ENCODE data around the gene NELFE.
"Not testable (repeated sequence)": the region's sequence is repeated elsewhere in the genome, so short reads cannot be mapped to it uniquely, and the experiment has no call there.

The NELFE gene

DNA sequence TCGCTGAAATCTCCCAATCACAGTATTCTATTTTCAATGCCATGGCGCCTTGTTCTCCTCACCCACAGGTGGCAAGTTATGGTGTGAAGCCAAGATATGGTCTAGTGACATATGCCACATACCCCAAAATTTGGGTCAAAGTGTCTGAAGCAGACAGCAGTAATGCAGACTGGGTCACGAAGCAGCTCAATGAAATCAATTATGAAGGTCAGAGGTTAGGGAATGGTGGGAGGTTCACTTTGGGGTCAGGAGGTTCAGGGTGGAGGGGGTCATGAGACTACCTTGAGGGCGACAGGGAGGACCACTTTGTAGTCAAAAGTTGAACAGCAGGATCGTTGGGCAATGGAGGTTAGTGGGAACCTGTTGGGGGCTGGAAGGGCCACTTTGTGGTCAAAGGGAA is 10.5 kb downstream of the NELFE start:
- DNase-seq: no peak

DNA sequence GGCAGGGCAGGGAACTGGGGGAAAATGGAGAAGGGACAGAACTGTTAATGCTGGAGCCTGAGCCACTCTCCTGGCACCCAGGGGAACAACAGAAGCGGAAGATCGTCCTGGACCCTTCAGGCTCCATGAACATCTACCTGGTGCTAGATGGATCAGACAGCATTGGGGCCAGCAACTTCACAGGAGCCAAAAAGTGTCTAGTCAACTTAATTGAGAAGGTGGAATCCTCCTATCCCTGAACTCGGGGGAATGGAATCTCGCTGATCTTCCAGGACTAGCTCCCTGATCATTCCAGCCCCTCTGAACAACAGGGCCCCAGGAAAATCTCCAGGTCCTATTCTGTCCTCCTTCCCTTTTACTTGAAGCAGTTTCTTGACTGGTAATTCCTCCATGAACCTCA is 10.9 kb downstream of the NELFE start:
- DNase-seq: no peak

DNA sequence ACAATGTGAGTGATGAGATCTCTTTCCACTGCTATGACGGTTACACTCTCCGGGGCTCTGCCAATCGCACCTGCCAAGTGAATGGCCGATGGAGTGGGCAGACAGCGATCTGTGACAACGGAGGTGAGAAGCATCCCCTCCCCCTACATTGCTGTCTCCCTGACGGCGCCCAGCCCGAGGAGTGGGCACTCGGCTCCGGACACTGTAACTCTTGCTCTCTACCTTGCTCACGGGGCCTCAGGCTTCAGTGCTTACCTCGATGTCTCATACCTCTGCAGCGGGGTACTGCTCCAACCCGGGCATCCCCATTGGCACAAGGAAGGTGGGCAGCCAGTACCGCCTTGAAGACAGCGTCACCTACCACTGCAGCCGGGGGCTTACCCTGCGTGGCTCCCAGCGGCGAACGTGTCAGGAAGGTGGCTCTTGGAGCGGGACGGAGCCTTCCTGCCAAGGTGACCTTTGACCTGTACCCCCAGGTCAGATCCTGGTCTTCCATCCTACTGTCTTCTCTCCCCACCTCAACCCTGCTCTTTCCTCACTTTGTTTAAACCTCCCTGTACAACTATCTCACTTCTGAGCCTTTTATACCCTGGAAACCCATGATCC is 11.6 kb downstream of the NELFE start:
- DNase-seq: no peak

DNA sequence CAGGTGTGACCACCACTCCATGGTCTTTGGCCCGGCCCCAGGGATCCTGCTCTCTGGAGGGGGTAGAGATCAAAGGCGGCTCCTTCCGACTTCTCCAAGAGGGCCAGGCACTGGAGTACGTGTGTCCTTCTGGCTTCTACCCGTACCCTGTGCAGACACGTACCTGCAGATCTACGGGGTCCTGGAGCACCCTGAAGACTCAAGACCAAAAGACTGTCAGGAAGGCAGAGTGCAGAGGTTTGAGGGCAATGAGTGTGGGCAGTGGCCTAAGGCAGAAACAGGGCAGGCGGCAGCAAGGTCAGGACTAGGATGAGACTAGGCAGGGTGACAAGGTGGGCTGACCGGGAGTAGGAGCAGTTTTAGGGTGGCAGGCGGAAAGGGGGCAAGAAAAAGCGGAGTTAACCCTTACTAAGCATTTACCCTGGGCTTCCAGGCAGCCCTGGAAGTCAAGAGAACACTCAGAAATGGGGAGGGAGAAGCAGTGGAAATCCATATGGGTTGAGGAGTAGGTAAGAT is 12.3 kb downstream of the NELFE start:
- no peak for DNase-seq

GRCh38 chr6:31945507-31946369 is 13.0 kb downstream of the NELFE start, which contains the start of gene CFB:
TSS of gene CFB (plus strand) at chr6:31946095. CDS start at chr6:31946222, 127 bp downstream.
- no peak for DNase-seq

- no peak for DNase-seq
Observed at GRCh38 chr6:31945154-31945506, 13.6 kb downstream of the NELFE start.

- DNase-seq: no peak
Observed at GRCh38 chr6:31943742-31944141, 15.0 kb downstream of the NELFE start.

- DNase-seq: no peak
Observed at GRCh38 chr6:31940256-31940664, 18.5 kb downstream of the NELFE start.

- no peak for DNase-seq
Observed at GRCh38 chr6:31935823-31936222, 22.9 kb downstream of the NELFE start.

GRCh38 chr6:31935021-31935420 is 23.8 kb downstream of the NELFE start:
- DNase-seq: no peak

GRCh38 chr6:31933537-31933936 is 25.2 kb downstream of the NELFE start:
- no peak for DNase-seq

- DNase-seq: not testable (repeated sequence)
Observed at GRCh38 chr6:31932137-31932536, 26.6 kb downstream of the NELFE start.

DNA sequence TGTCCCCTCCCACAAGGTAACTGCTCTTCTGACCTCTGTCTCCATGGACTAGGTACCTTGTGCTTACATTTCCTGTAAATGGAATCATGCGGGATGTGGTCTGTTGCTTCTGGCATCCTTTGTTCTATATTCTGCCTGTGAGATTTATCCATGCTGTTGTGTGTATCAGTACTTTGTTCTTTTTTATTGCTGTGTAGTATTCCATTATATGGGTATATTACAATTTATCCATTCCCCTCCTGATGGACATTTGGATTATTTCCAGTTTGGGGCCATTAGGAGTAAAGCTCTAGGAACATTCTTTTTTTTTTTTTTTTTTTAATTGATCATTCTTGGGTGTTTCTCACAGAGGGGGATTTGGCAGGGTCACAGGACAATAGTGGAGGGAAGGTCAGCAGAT is 27.8 kb downstream of the NELFE start:
- DNase-seq: no peak

DNA sequence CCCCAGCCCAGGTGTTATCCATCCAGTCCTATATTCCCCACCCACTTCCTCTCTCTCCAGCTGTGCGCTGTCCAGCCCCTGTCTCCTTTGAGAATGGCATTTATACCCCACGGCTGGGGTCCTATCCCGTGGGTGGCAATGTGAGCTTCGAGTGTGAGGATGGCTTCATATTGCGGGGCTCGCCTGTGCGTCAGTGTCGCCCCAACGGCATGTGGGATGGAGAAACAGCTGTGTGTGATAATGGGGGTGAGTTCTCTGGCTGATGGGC is 30.2 kb downstream of the NELFE start:
- DNase-seq: no peak

- DNase-seq: no peak
Observed at GRCh38 chr6:31927863-31928671, 30.7 kb downstream of the NELFE start.

DNA sequence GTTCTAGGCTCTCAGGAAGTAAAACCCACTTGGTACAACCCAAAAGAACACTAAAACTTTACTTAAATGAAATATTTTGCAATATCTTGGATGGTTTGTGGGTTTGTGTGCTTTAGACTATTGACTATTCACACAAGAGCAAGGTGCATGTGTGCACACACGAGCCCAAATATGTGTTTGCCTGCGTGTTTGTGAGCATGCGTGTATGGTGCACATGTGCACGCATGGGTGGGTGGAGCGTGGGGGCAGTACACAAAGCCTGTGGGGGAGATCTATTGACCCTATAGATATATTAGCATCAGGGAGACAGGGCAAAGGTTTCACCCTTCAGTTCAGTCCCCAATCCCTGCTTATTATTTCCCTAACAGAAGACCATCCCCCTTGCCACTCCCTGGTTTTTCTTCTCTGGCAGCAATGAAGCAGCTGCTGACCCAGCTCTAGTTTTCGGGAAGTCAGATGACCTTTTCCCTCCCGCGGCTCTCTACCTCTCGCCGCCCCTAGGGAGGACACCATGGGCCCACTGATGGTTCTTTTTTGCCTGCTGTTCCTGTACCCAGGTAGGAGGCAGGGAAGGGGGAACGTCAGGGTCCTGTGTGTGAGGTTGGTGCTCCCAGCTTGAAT is 31.4 kb downstream of the NELFE start, which contains the start of gene C2:
C2 (plus strand) TSS at position 476 of the 621 bp plus-strand sequence; CDS start at position 512, 36 bp downstream.
- no peak for DNase-seq

DNA sequence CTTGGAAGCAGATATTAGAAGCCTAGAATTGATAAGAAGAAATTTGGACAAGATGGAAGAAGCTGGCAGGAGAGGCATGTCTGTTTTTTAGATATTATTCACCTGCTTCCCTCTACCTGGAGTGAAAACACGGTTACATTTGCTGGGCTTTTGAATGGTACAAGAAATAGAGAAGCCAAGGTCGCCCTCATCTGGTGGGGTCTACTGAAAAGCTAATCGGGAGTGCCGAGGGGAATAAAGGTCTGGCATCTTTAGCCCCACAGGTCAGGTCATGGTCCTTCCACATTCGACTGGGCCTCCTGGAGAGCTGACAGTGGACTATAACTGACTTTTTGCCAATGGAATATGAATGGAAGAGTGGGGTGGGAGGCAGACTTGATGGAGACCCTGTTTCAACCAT is 35.8 kb downstream of the NELFE start:
- no peak for DNase-seq

DNA sequence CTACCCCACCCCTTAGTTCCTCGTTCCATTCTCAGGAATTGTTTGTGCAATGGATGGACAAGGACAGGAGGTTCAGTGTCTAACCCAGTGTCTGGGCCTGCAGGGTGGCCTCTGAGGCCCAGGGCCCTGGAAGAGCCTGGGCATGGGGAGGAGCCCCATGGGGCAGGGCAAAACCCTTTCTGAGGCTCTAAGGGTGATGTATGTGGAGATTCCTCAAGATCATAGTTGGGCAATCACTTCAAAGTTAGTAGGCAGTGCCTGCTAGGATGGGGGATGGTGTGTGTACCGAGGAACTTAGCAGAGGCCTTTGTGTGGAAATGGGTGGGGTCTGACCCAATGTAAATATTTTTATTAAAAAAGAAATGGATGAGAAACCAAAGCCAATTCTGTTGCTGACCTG is 38.0 kb downstream of the NELFE start:
- DNase-seq: no peak

- DNase-seq: no peak
Observed at GRCh38 chr6:31919624-31920303, 39.0 kb downstream of the NELFE start.

DNA sequence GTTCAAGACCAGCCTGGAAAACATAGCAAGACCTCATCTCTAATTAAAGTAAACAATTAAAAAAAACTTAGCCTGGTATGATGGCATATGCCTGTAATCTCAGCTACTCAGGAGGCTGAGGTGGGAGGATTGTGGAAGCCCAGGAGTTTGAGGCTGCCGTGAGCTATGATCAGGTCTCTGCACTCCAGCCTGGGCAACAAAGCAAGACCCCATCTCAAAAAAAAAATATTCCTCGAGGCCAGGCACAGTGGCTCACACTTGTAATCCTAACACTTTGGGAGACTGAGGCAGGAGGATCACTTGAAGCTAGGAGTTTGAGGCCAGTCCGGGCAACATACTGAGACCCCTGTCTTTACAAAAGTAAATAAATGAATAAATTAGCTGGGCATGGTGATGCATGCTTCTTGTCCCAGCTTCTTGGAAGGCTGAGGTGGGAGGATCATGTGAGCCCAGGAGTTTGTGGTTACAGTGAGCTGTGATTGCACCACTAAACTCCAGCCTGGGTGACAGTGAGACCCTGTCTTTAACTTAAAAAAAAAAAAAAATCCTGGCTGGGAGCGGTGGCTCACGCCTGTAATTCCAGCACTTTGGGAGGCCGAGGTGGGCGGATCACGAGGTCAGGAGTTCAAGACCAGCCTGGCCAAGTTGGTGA is 40.6 kb downstream of the NELFE start:
- DNase-seq: no peak

GRCh38 chr6:31915756-31916155 is 43.0 kb downstream of the NELFE start:
- no peak for DNase-seq

GRCh38 chr6:31915351-31915750 is 43.4 kb downstream of the NELFE start:
- DNase-seq: no peak
